Activated naive CD4-positive, alpha-beta T cell treated with anti-CD3 and anti-CD28 coated beads, Interleukin-2, amount 50 U/mL, for 72 hours (primary cell): Measurements from ENCODE around the gene TAF6. TPM values are rescaled to one million over a fixed set of nuclear protein-coding genes. Genes with fewer than 3 reads are reported as not detected.

Experiments
- ATAC-seq, 2 donors: fragments of 150-1000 bp; cut with Tn5 transposase; 2 replicates each; pipeline ENCODE4 v1.10.0; 2021; ENCODE audit warnings: mild to moderate bottlenecking in 2 of 2, moderate library complexity in 2 of 2
- DNase-seq, 2 donors: peaks; one replicate each; pipeline ENCODE4 v3.0.0; 2021 to 2022; ENCODE audit warnings: low spot score in 2 of 2
- H3K27ac Mint-ChIP-seq, 2 donors: one replicate each; pipeline ENCODE4 v1.8.0; 2022; ENCODE audit warnings: mild to moderate bottlenecking in 2 of 2, mixed read lengths in 2 of 2
- H3K36me3 Mint-ChIP-seq, 2 donors: one replicate each; pipeline ENCODE4 v1.8.0; 2022; ENCODE audit warnings: mixed read lengths in 2 of 2
- H3K9me3 Mint-ChIP-seq, 2 donors: one replicate each; pipeline ENCODE4 v1.8.0; 2022; ENCODE audit warnings: mixed read lengths in 2 of 2
- total RNA-seq, 2 donors: library from RNA; stranded (reverse); gene quantifications; one replicate each; pipeline ENCODE4 v1.2.3, GENCODE V29; 2022

Gene TAF6
- total RNA-seq, 2 donors from 2014 or later = 52.7 to 57.6 TPM

GRCh38 chr7:100109521-100110163, 9.5 kb downstream of the TAF6 start:
- DNase-seq = no peak
- ATAC-seq = no peak
- Mint-ChIP-seq H3K27ac (no peak overlapping the region), H3K36me3 (peaks cover 0 to 4% of the 10 kb centered on the region in 2 donors), H3K9me3 (no peaks in the 10 kb centered on the region)

- DNase-seq (no peak), ATAC-seq (no peak)
- Mint-ChIP-seq H3K36me3 (no peaks in the 10 kb centered on the region), H3K9me3 (no peaks in the 10 kb centered on the region), H3K27ac (no peak overlapping the region)
Observed at GRCh38 chr7:100107890-100108289, 11.3 kb downstream of the TAF6 start.

- Mint-ChIP-seq H3K36me3 (no peaks in the 10 kb centered on the region), H3K9me3 (no peaks in the 10 kb centered on the region), H3K27ac (peak overlapping the region in 1 of 2 donors; percentile 47)
- no peak for DNase-seq
- ATAC-seq = no peak
Observed at GRCh38 chr7:100107125-100107737, 11.9 kb downstream of the TAF6 start.

- DNase-seq (no peak), ATAC-seq (no peak)
- Mint-ChIP-seq H3K27ac (peak overlapping the region in 1 of 2 donors; percentile 47), H3K36me3 (no peaks in the 10 kb centered on the region), H3K9me3 (no peaks in the 10 kb centered on the region)
Observed at GRCh38 chr7:100106633-100107032, 12.5 kb downstream of the TAF6 start.

GRCh38 chr7:100105534-100105933, 13.6 kb downstream of the TAF6 start:
- ATAC-seq (no peak), DNase-seq (no peak)
- Mint-ChIP-seq H3K9me3 (no peaks in the 10 kb centered on the region), H3K27ac (no peak overlapping the region), H3K36me3 (peaks cover under 1 to 2% of the 10 kb centered on the region in 2 donors)

- ATAC-seq = no peak
- H3K9me3 Mint-ChIP-seq = no peaks in the 10 kb centered on the region
- peaks cover 24 to 25% of the 10 kb centered on the region in 2 donors for H3K36me3 Mint-ChIP-seq
- H3K27ac Mint-ChIP-seq = peak overlapping the region; percentile 68 to 88
- no peak for DNase-seq
Observed at GRCh38 chr7:100102950-100103840, 16.0 kb downstream of the TAF6 start.

GRCh38 chr7:100101016-100101862, 17.9 kb downstream of the TAF6 start, which contains the start of the genes AP4M1 and MCM7:
Gene AP4M1 (plus strand): TSS chr7:100101643. CDS start chr7:100101715, 72 bp downstream.
Gene MCM7 (minus strand): TSS chr7:100101397. CDS start chr7:100101294, 103 bp downstream.
- ATAC-seq = peak; percentile 91 to 94
- peak; percentile 97 to 98 for DNase-seq
- Mint-ChIP-seq H3K9me3 (no peaks in the 10 kb centered on the region), H3K27ac (peak within 1 kb of the TSS; percentile 88 to 96), H3K36me3 (peaks cover 34 to 37% of the 10 kb centered on the region in 2 donors)

GRCh38 chr7:100100420-100101015, 18.6 kb downstream of the TAF6 start:
- ATAC-seq = peak; percentile 80 to 81
- no peaks in the 10 kb centered on the region for H3K9me3 Mint-ChIP-seq
- H3K27ac Mint-ChIP-seq = peak overlapping the region; percentile 88 to 96
- peaks cover 39 to 43% of the 10 kb centered on the region in 2 donors for H3K36me3 Mint-ChIP-seq
- DNase-seq = peak; percentile 87 to 91

GRCh38 chr7:100099452-100099851, 19.7 kb downstream of the TAF6 start:
- Mint-ChIP-seq H3K36me3 (peaks cover 47 to 48% of the 10 kb centered on the region in 2 donors), H3K9me3 (no peaks in the 10 kb centered on the region), H3K27ac (peak overlapping the region; percentile 88 to 96)
- DNase-seq (no peak), ATAC-seq (no peak)

GRCh38 chr7:100098913-100099312, 20.2 kb downstream of the TAF6 start:
- H3K9me3 Mint-ChIP-seq = no peaks in the 10 kb centered on the region
- no peak for ATAC-seq
- H3K27ac Mint-ChIP-seq = peak overlapping the region; percentile 88 to 96
- H3K36me3 Mint-ChIP-seq = peaks cover 49 to 50% of the 10 kb centered on the region in 2 donors
- DNase-seq = no peak

GRCh38 chr7:100095704-100096103, 23.5 kb downstream of the TAF6 start:
- peaks cover 57% of the 10 kb centered on the region in 2 donors for H3K36me3 Mint-ChIP-seq
- peak overlapping the region in 1 of 2 donors; percentile 52 for H3K27ac Mint-ChIP-seq
- DNase-seq = no peak
- no peaks in the 10 kb centered on the region for H3K9me3 Mint-ChIP-seq
- no peak for ATAC-seq

- Mint-ChIP-seq H3K36me3 (peaks cover 53 to 54% of the 10 kb centered on the region in 2 donors), H3K9me3 (no peaks in the 10 kb centered on the region), H3K27ac (peak overlapping the region in 1 of 2 donors; percentile 52)
- DNase-seq = no peak
- no peak for ATAC-seq
Observed at GRCh38 chr7:100095289-100095688, 23.9 kb downstream of the TAF6 start.

- ATAC-seq = no peak
- peaks cover 41 to 49% of the 10 kb centered on the region in 2 donors for H3K36me3 Mint-ChIP-seq
- peak overlapping the region; percentile 75 to 91 for H3K27ac Mint-ChIP-seq
- no peak for DNase-seq
- no peaks in the 10 kb centered on the region for H3K9me3 Mint-ChIP-seq
Observed at GRCh38 chr7:100093925-100094486, 25.2 kb downstream of the TAF6 start.

GRCh38 chr7:100093498-100093897, 25.7 kb downstream of the TAF6 start:
- Mint-ChIP-seq H3K27ac (peak overlapping the region; percentile 75 to 91), H3K36me3 (peaks cover 36 to 44% of the 10 kb centered on the region in 2 donors), H3K9me3 (no peaks in the 10 kb centered on the region)
- DNase-seq = no peak
- no peak for ATAC-seq

GRCh38 chr7:100093054-100093453, 26.1 kb downstream of the TAF6 start:
- Mint-ChIP-seq H3K9me3 (no peaks in the 10 kb centered on the region), H3K36me3 (peaks cover 32 to 40% of the 10 kb centered on the region in 2 donors), H3K27ac (peak overlapping the region in 1 of 2 donors; percentile 75)
- no peak for ATAC-seq
- DNase-seq = no peak
